Activated naive CD8-positive, alpha-beta T cell treated with anti-CD3 and anti-CD28 coated beads, Interleukin-2, amount 10 ng/mL, durations not matched to agents 7 days and 5 days (primary cell): Measurements from ENCODE around the gene AR. TPM values are rescaled to one million over a fixed set of nuclear protein-coding genes. Genes with fewer than 3 reads are reported as not detected.

ENCODE experiments used
- ATAC-seq: fragments of 150-1000 bp; cut with Tn5 transposase; one replicate; pipeline ENCODE4 v1.10.0; 2021; ENCODE audit warnings: low read depth, moderate library complexity
- POLR2A ChIA-PET: fragments of 350-600 bp; sonication (Branson Sonifier 250); formaldehyde crosslinking; loops from one replicate; lab custom pipeline; 2021; ENCODE audit warnings: antibody characterized with exemption; lab: Charles Lee
- DNase-seq: peaks from one replicate; pipeline ENCODE4 v3.0.0; 2021
- H3K27ac Mint-ChIP-seq: one replicate; pipeline ENCODE4 v1.8.0; 2022; ENCODE audit warnings: mild to moderate bottlenecking, mixed read lengths
- H3K27me3 Mint-ChIP-seq: one replicate; pipeline ENCODE4 v1.8.0; 2022; ENCODE audit warnings: mild to moderate bottlenecking, moderate library complexity, mixed read lengths
- H3K36me3 Mint-ChIP-seq: one replicate; pipeline ENCODE4 v1.8.0; 2021; ENCODE audit warnings: mild to moderate bottlenecking, mixed read lengths
- H3K4me1 Mint-ChIP-seq: one replicate; pipeline ENCODE4 v1.8.0; 2021; ENCODE audit warnings: mixed read lengths
- H3K4me3 Mint-ChIP-seq: one replicate; pipeline ENCODE4 v1.8.0; 2022; ENCODE audit warnings: mild to moderate bottlenecking, moderate library complexity, mixed read lengths
- H3K9me3 Mint-ChIP-seq: one replicate; pipeline ENCODE4 v1.8.0; 2021; ENCODE audit warnings: mixed read lengths
- total RNA-seq, 2 experiments: library from RNA; stranded (reverse); gene quantifications; one replicate each; pipeline ENCODE4 v1.2.3, GENCODE V29; 2021

Gene AR
- total RNA-seq, 2 experiments from 2014 or later = not detected

DNA sequence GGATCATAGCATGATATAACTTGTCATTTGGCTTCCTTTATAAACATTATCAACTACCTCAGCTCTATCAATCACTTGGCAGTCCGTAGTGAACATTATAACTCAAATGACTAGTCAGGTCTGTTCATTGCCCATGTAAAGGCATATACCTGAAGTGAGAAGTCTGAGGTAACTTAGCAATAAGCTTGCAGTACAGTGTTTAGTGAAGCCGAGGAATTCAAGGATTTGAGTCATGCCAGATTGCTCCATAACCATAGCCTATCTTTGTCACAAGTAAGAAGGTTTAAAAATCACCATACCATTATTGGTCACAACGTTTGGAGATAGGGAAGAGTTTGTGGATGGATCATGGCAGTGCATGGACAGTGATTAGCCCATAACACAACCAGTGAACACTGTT is 41.6 kb downstream of the AR start:
- DNase-seq (no peak), ATAC-seq (no peak)
- Mint-ChIP-seq H3K4me3 (no peak overlapping the region), H3K4me1 (no peaks in the 10 kb centered on the region), H3K36me3 (no peaks in the 10 kb centered on the region), H3K9me3 (no peaks in the 10 kb centered on the region), H3K27ac (no peak overlapping the region), H3K27me3 (no peaks in the 10 kb centered on the region)
- POLR2A ChIA-PET = no interaction called here

DNA sequence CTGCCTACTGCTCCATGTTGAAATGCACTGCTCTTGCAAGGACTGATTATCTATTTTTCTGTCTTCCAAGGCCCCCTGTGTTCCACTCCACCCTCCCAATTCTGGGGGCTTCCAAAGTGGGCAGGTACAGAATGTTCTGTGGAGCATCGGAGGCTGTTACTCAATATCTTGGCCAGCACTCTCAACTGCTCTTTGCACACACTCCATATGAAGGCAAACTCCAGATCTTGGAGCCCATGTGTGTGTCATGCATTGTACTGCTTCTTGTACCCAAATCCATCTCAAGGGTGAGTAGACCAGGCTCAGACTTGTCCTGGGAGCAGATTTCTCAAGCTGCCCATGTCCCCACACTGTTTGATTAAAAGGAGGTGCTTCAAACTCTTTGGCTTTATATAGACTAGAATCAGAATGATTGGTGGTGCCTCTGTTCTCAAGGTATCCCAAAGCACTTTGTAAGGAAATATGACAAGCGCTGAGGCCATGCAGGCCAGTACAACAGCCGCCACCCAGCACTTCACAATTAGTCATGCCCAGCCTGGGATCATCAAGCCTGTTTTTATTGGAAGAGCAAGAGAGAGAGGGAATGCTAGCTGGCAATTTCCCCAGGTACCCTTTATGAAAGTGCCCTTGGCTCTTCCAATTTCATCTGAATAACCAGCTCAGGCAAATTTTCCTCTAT is 44.3 kb downstream of the AR start:
- POLR2A ChIA-PET = no interaction called here
- ATAC-seq (no peak), DNase-seq (no peak)
- no peak overlapping the region for H3K4me3 Mint-ChIP-seq
- no peaks in the 10 kb centered on the region for H3K27me3 Mint-ChIP-seq
- H3K27ac Mint-ChIP-seq = no peak overlapping the region
- H3K9me3 Mint-ChIP-seq = no peaks in the 10 kb centered on the region
- H3K36me3 Mint-ChIP-seq = no peaks in the 10 kb centered on the region
- H3K4me1 Mint-ChIP-seq = no peaks in the 10 kb centered on the region

DNA sequence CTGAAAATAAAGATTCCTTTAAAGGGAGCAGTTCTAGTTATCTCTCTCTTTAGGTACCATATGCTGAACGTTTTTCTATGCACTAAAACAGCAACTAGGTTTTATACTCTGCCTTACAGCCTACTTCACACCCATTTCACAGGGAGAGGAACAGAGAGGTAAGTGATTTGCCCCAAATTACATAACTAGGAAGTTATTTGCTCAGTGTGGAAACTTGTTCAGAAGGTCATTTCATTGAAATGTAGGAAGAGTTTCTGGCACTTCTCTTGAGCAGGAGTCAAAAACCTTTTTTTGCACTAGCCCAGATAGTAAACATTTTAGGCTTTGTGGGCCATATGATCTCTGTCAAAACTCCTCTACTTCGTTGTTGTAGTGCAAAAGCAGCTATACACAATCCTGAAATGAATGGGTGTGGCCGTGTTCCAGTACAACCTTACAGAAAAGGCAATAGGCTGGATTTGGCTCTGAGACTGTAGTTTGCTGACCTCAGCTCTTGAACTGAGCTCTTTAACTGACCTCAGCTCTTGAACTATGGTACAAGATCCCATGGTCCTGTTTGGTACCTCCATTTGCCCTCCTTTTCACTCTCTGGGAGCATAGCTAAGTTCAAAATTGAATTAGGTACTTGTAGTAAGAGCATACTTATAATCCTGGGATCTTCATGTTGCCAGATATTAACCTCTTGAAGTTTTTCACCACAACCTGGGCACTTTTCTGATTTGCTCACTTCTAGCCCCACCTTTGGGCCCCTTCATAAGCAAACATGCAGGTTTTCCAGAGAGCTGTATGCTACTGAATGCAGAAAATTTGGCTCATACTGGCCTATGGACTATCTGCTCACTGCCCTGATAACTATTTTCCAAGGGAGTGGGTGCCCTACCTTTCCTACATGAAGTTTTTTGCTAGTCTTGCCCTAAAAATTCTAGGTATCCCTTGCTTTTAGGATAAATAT is 53.3 kb downstream of the AR start:
- no peaks in the 10 kb centered on the region for H3K9me3 Mint-ChIP-seq
- ATAC-seq (no peak), DNase-seq (no peak)
- H3K4me3 Mint-ChIP-seq = no peak overlapping the region
- POLR2A ChIA-PET = no interaction called here
- no peaks in the 10 kb centered on the region for H3K36me3 Mint-ChIP-seq
- no peaks in the 10 kb centered on the region for H3K27me3 Mint-ChIP-seq
- no peaks in the 10 kb centered on the region for H3K4me1 Mint-ChIP-seq
- H3K27ac Mint-ChIP-seq = no peak overlapping the region

DNA sequence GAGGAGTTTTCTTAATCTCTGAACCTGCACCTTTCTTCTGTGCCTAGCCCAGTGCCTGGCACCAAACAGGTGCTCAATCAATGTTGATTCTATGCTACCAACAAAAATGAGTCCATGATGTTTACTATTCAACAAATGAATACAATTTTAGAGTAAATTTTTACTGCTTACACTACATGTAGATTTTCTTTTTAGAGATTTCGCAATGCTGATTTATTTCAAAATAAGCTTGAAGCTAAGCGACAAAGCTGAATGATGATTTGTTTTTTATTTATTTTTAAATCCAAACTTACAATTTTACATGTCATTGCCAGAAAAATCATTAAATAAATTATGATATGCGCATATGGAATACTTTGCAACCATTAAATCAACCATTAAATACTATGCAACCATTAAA is 55.7 kb downstream of the AR start:
- H3K27me3 Mint-ChIP-seq = no peaks in the 10 kb centered on the region

DNA sequence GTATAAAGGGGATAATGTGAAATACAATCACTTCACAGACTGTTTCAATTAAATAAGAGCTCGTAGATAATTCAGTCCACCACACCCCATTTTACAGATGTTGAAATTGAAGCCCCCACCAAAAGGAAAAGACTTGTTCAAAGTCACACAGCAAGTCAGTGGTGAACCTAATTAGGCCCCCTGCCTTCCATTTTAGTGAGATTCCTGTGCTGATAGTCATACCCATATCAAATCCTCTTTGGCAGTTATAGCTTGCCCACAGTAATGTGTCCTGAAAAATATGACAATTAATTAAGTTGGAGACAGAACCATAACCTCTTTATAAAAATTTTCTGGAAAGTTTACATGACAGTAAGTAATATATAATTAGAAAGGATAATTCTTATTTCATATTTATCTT is 58.0 kb downstream of the AR start:
- DNase-seq = no peak
- Mint-ChIP-seq H3K4me1 (no peaks in the 10 kb centered on the region), H3K9me3 (no peaks in the 10 kb centered on the region), H3K27ac (no peak overlapping the region), H3K4me3 (no peak overlapping the region), H3K27me3 (no peaks in the 10 kb centered on the region), H3K36me3 (no peaks in the 10 kb centered on the region)
- no peak for ATAC-seq
- POLR2A ChIA-PET = no interaction called here

More for the DNA sequence above, 55.7 kb downstream of the AR start:
- no peaks in the 10 kb centered on the region for H3K4me1 Mint-ChIP-seq
- H3K36me3 Mint-ChIP-seq = no peaks in the 10 kb centered on the region
- DNase-seq (no peak), ATAC-seq (no peak)
- POLR2A ChIA-PET = no interaction called here
- H3K9me3 Mint-ChIP-seq = no peaks in the 10 kb centered on the region
- H3K27ac Mint-ChIP-seq = no peak overlapping the region
- no peak overlapping the region for H3K4me3 Mint-ChIP-seq

DNA sequence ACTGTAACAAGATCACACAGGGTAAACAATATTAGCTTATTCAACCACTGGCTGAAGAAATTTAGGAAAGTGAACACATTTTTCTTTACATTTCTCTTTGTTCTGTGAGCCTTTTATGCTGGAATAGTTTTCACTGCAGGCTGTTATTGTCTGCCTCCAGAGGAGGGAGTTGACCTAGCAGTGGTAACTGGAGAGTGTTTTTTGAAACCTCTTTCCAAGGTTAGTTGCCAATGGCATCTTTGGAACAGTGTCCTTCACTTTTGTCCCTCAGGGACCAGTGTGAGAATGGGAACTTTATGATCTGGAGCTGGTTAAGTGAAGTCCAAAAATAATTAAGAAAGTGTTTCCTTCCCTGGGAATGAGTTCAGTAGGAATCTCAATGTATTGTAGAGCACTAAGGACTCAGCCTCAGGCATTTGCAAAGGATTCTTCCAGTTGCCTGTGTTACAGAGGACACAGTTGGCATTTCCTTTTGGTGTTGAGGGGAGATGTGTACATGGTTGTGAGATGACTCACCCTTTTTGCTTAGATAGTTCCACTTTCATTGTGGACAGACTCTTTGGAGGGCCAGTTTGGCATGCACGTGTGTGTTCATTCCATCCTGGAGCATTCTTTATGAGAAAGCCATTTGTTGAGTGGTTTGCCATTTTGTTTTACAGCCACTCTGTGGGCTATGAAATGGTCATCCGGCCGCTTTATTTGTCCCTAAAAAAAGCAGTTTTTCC is 61.3 kb downstream of the AR start:
- POLR2A ChIA-PET = no interaction called here
- no peak for DNase-seq
- no peaks in the 10 kb centered on the region for H3K9me3 Mint-ChIP-seq
- no peaks in the 10 kb centered on the region for H3K27me3 Mint-ChIP-seq
- H3K4me1 Mint-ChIP-seq = no peaks in the 10 kb centered on the region
- H3K36me3 Mint-ChIP-seq = no peaks in the 10 kb centered on the region
- H3K4me3 Mint-ChIP-seq = no peak overlapping the region
- no peak for ATAC-seq
- H3K27ac Mint-ChIP-seq = no peak overlapping the region

DNA sequence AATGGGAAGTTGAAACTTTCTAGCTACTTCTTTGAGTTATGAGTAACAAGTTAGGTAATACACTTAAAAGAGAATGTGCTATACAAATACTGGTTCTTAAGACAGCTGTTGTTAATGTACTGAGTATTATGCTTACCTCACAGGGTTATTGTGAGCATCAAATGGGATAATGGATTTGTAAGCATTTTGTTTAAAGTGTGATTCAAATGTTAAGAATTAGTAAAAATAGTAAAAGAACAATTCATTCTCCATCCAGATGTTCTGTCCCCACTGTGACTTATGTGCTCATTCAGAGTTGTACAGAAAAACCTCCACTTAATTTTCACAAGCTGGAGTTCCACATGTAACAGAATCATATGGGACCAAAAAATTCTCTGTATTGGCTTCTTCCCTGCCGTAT is 63.6 kb downstream of the AR start:
- DNase-seq = no peak
- POLR2A ChIA-PET = no interaction called here
- H3K9me3 Mint-ChIP-seq = no peaks in the 10 kb centered on the region
- no peak overlapping the region for H3K27ac Mint-ChIP-seq
- H3K4me1 Mint-ChIP-seq = no peaks in the 10 kb centered on the region
- H3K4me3 Mint-ChIP-seq = no peak overlapping the region
- H3K36me3 Mint-ChIP-seq = no peaks in the 10 kb centered on the region
- no peak for ATAC-seq
- H3K27me3 Mint-ChIP-seq = no peaks in the 10 kb centered on the region

DNA sequence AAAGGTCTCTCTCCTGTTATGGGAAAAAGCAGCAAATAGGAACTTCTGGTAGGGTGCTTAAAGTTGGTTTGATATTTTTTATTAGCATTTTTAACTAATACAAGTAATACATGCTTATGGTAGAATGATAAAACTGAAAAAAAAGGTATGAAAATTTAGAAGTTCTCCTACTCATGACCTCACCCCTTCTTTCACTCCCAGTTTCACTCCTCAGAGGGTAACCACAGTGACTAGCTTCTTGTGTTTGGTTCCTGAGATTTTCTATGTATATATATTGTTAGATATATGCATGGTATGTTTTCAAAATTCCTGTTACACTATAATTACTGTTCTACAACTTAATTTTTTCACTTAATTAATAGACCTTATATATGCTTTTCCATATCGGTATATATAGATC is 66.5 kb downstream of the AR start:
- ATAC-seq = no peak
- POLR2A ChIA-PET = no interaction called here
- Mint-ChIP-seq H3K36me3 (no peaks in the 10 kb centered on the region), H3K27ac (no peak overlapping the region), H3K9me3 (no peaks in the 10 kb centered on the region), H3K4me1 (no peaks in the 10 kb centered on the region), H3K4me3 (no peak overlapping the region), H3K27me3 (no peaks in the 10 kb centered on the region)
- DNase-seq = no peak

DNA sequence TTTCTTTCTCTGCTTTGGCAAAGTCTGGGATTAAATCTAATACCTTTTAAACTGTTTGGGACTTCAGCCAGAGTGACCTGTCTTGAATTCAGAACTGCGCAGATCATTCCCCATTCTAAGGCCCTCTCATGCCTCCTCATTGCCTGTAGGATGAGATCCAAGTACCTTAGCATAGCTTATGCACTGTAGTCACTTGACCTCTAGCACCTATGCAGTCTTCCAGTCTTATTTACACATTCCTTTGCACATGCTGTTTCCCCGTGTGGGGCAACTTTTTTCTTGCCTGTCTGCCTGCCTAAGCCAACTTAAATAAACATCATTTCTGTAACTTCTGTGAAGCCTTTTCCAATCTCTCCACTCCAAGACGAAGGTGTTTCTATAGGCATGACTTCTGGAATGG is 68.4 kb downstream of the AR start:
- Mint-ChIP-seq H3K27me3 (no peaks in the 10 kb centered on the region), H3K4me3 (no peak overlapping the region), H3K36me3 (no peaks in the 10 kb centered on the region), H3K9me3 (no peaks in the 10 kb centered on the region), H3K27ac (no peak overlapping the region), H3K4me1 (no peaks in the 10 kb centered on the region)
- ATAC-seq (no peak), DNase-seq (no peak)
- POLR2A ChIA-PET = no interaction called here

DNA sequence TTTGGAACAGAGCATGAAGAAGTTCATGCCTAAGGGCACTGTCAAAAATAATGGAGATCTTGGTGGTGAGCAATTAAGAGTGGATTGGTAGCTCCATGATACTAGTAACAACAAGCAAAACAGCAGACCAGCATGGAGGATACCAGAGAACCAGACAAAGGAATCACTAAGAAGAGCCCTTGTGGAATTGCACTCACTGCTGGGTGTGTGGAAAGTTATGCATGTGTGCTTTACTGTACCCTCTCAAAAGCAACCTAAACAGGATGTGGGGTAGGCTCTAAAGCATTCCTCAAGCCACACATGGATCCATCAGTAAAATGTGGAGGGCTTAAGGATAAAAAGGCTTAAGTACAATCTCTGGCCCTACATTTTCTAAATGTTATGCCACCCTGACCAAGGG is 69.5 kb downstream of the AR start:
- no peaks in the 10 kb centered on the region for H3K4me1 Mint-ChIP-seq
- no peak overlapping the region for H3K4me3 Mint-ChIP-seq
- DNase-seq = no peak
- ATAC-seq = no peak
- H3K9me3 Mint-ChIP-seq = peaks cover 5% of the 10 kb centered on the region
- H3K36me3 Mint-ChIP-seq = no peaks in the 10 kb centered on the region
- H3K27me3 Mint-ChIP-seq = no peaks in the 10 kb centered on the region
- POLR2A ChIA-PET = no interaction called here
- no peak overlapping the region for H3K27ac Mint-ChIP-seq

DNA sequence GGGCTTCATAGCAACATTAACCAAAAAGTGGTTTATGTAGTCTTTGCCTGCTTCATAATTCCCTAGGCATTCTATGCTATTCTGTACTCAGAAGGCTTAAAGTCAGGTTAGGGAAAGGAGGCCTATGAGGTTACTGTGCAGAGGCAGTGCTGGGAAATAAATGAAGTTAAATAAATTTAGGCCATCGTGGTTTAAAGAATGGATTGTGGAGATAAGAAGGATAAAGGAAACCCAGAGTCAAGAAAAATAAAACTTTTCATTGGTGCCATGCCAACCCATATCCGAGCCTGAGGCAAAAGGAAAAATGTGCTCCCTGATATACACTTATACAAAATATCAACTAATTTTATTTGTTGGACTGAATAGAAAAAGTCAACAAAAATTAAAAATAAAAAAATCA is 70.2 kb downstream of the AR start:
- Mint-ChIP-seq H3K4me3 (no peak overlapping the region), H3K27me3 (no peaks in the 10 kb centered on the region), H3K9me3 (peaks cover 5% of the 10 kb centered on the region), H3K36me3 (no peaks in the 10 kb centered on the region), H3K4me1 (no peaks in the 10 kb centered on the region), H3K27ac (no peak overlapping the region)
- ATAC-seq (no peak), DNase-seq (no peak)
- POLR2A ChIA-PET = no interaction called here

DNA sequence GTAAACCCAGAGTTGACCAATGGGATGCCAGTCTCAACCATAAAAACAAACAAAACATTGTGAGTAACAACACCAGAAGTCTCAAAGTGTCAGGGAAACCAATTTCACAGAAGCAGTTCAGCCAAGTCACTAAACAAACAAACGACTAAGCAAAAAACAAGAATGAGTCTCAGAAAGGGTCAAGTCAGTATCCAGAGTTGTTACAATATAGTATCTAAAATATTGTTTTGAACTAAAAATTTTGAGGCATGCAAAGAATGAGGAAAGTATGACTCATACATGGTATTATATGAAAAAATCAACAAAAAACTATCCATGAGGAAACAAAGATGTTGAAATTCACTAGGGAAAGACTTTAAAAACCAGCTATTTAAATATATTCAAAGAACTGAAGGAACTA is 70.6 kb downstream of the AR start:
- Mint-ChIP-seq H3K36me3 (no peaks in the 10 kb centered on the region), H3K27me3 (no peaks in the 10 kb centered on the region), H3K4me3 (no peak overlapping the region), H3K4me1 (no peaks in the 10 kb centered on the region), H3K27ac (no peak overlapping the region), H3K9me3 (peaks cover 7% of the 10 kb centered on the region)
- ATAC-seq (no peak), DNase-seq (no peak)
- POLR2A ChIA-PET = no interaction called here

DNA sequence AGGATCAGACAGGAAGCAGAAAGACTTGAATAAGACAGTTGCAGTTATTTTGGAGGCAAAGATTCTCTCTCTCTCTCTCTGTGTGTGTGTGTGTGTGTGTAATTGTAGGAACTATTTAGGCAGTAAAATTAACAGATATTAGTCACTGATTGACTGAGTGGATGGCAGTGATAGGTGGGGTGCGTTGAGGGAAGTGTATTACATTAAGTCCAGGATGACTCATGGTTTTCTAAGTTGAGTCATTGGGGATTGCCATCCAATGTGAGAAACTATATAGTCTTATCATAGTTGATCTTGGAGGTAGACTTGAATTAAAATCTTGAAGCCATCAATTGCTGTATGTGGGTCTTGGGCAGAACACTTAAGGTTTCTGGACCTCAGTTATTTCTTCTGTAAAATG is 75.4 kb downstream of the AR start:
- Mint-ChIP-seq H3K27me3 (no peaks in the 10 kb centered on the region), H3K4me3 (no peak overlapping the region), H3K9me3 (peaks cover 7% of the 10 kb centered on the region), H3K27ac (no peak overlapping the region), H3K4me1 (no peaks in the 10 kb centered on the region), H3K36me3 (no peaks in the 10 kb centered on the region)
- ATAC-seq (no peak), DNase-seq (no peak)
- POLR2A ChIA-PET = no interaction called here
